Suprapubic skin (tissue), 4 donors: ENCODE measurements around the gene TIAL1.

Source experiments
- POLR2A ChIP-seq, 2 donors: fragments of 450-650 bp; IDR thresholded peaks; one replicate each; pipeline ENCODE4 v1.6.1; 2017; ENCODE audit warnings: antibody characterized with exemption in 2 of 2, mild to moderate bottlenecking in 2 of 2, moderate library complexity in 2 of 2
- POLR2AphosphoS5 ChIP-seq, 3 donors: sonication (generic); formaldehyde crosslinking; IDR thresholded peaks; one replicate each; pipeline ENCODE4 v1.6.1; 2017; ENCODE audit warnings: antibody characterized with exemption in 3 of 3
- TF ChIP-seq, protein P1 (sequence below), 2 donors: fragments of 200-600 bp in 1 of 2; fragments of 450-650 bp in 1 of 2; sonication (generic) in 1 of 2; IDR thresholded peaks; one replicate each; pipeline ENCODE4 v1.5.1; 2016 to 2019; ENCODE audit warnings: antibody characterized with exemption in 2 of 2, mild to moderate bottlenecking in 1 of 2, moderate library complexity in 1 of 2

DNA sequence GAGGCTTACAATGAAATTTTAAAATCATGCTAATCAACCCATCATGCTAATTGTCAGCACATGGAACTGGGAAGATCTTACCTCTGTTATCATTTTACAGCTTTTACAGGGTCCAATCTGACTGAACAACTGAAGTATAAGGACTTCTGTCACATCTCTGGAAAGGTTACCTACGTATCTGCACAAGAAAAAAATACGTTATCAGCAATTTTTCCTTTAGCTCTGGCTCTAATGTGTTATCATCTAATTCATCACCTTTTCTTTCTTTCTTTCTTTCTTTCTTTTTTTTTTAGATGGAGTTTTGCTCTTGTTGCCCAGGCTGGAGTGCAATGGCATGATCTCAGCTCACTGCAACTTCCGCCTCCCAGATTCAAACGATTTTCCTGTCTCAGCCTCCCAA lies 8.7 kb downstream of the TIAL1 start:
- TF ChIP-seq, protein P1, sequence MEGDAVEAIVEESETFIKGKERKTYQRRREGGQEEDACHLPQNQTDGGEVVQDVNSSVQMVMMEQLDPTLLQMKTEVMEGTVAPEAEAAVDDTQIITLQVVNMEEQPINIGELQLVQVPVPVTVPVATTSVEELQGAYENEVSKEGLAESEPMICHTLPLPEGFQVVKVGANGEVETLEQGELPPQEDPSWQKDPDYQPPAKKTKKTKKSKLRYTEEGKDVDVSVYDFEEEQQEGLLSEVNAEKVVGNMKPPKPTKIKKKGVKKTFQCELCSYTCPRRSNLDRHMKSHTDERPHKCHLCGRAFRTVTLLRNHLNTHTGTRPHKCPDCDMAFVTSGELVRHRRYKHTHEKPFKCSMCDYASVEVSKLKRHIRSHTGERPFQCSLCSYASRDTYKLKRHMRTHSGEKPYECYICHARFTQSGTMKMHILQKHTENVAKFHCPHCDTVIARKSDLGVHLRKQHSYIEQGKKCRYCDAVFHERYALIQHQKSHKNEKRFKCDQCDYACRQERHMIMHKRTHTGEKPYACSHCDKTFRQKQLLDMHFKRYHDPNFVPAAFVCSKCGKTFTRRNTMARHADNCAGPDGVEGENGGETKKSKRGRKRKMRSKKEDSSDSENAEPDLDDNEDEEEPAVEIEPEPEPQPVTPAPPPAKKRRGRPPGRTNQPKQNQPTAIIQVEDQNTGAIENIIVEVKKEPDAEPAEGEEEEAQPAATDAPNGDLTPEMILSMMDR (IDR thresholded peaks at IDR 0.05) = no peak
- TF ChIP-seq POLR2AphosphoS5 (IDR thresholded peaks at IDR 0.05) (no peak), POLR2A (IDR thresholded peaks at IDR 0.05) (no peak)
